Vagina (tissue), 2 donors: Measurements from ENCODE around the gene ZNF12. TPM values are rescaled to one million over a fixed set of nuclear protein-coding genes. Genes with fewer than 3 reads are reported as not detected.
A peak's percentile ranks its signal among the peaks of the same experiment; 100 is the strongest.
"Not testable (repeated sequence)": the region's sequence is repeated elsewhere in the genome, so short reads cannot be mapped to it uniquely, and the experiment has no call there.

ENCODE experiments used
- DNase-seq, 2 donors: peaks; one replicate each; pipeline ENCODE4 v3.0.0-alpha.2; 2017; ENCODE audit errors: extremely low spot score in 2 of 2
- H3K27ac ChIP-seq: fragments of 200-600 bp; sonication (generic); one replicate; pipeline ENCODE4 v1.5.1; 2019
- H3K27me3 ChIP-seq: fragments of 200-600 bp; sonication (generic); one replicate; pipeline ENCODE4 v1.5.1; 2019
- H3K36me3 ChIP-seq, 2 donors: fragments of 200-600 bp; sonication (generic); one replicate each; pipeline ENCODE4 v1.5.1; 2017 to 2019
- H3K4me1 ChIP-seq: fragments of 200-600 bp; sonication (generic); one replicate; pipeline ENCODE4 v1.5.1; 2019
- H3K4me3 ChIP-seq, 2 donors: fragments of 200-600 bp; sonication (generic); 1 replicate in 1 of 2; 2 replicates in 1 of 2; pipeline ENCODE4 v1.5.1; 2016 to 2019
- H3K9me3 ChIP-seq: fragments of 200-600 bp; sonication (generic); one replicate; pipeline ENCODE4 v1.5.1; 2019
- POLR2A ChIP-seq, 2 donors: fragments of 450-650 bp; IDR thresholded peaks; one replicate each; pipeline ENCODE4 v1.6.1; 2017; ENCODE audit warnings: antibody characterized with exemption in 2 of 2, mild to moderate bottlenecking in 2 of 2, moderate library complexity in 2 of 2
- POLR2AphosphoS5 ChIP-seq, 2 donors: sonication (generic); formaldehyde crosslinking; IDR thresholded peaks; one replicate each; pipeline ENCODE4 v1.9.0; 2017; ENCODE audit warnings: antibody characterized with exemption in 2 of 2, mild to moderate bottlenecking in 2 of 2, low read depth in 1 of 2; ENCODE audit not compliant: insufficient read depth in 1 of 2
- intact Hi-C: fragments of 100-400 bp; cut with DNase I; formaldehyde crosslinking; loops from one replicate; pipeline ENCODE4 v1.15.1; 2023
- total RNA-seq: library from RNA; depleted of rRNA; stranded (reverse); fragments of >200 nt; gene quantifications from one replicate; pipeline ENCODE4 v1.2.3, GENCODE V29; 2016
- TF ChIP-seq, protein P1 (sequence below), 3 experiments: fragments of 450-650 bp in 2 of 3; fragments of 200-600 bp in 1 of 3; sonication (generic) in 1 of 3; IDR thresholded peaks; one replicate each; pipeline ENCODE4 v1.5.1; 2017 to 2019; ENCODE audit warnings: antibody characterized with exemption in 3 of 3, mild to moderate bottlenecking in 2 of 3, moderate library complexity in 2 of 3

The ZNF12 gene
- total RNA-seq, 1 donor from 2014 or later: 49.8 TPM

DNA sequence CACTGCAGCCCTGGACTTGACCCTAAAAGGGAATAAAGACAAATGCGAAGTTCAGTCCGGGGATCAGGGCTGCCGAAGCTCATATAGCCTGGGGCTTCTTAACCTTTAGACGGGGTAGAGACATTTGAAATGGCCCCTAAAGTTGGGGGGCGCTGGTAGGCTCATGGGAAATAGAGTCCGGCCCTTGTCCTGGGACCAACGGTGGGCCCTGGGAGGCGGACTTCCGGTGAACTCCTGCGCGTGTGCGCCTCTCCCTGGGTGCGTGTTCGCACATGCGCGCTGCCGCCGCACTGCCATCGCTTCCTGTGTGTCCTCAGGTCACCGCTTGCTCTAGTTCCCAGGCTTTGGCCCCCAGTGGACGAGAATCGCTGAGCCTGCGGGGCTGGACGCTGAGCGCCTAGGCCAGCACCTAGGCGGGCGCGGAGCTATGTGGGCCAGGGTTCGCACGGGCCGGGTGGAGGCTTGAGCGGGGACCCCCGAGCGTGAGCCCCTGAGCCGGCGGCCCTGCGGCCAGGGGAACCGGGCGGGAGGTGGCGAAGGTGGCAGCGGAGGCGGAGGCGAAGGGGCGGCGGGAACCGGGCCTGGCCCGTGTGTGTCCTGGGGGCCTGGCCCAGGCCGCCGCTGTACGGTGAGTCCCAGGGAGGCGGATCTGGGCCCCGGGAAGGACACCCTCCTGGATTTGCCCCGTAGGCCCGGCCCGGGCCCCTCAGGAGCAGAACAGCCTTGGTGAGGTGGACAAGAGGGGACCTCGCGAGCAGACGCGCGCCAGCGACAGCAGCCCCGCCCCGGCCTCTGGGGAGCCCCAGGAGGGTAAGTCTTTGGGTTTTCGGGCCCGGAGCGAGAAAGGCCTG lies 23.0 kb upstream of the ZNF12 start:
- Histone ChIP-seq H3K4me1 (peaks cover 21% of the 10 kb centered on the region), H3K36me3 (peaks cover 0 to 26% of the 10 kb centered on the region in 2 donors), H3K27me3 (no peaks in the 10 kb centered on the region), H3K27ac (peak overlapping the region; percentile 83), H3K4me3 (peak overlapping the region; percentile 80 to 83), H3K9me3 (no peaks in the 10 kb centered on the region)
- DNase-seq: peak in 1 of 2 donors; percentile 91
- TF ChIP-seq POLR2A (IDR thresholded peaks at IDR 0.05): peak in 1 of 2 donors; percentile 6
- TF ChIP-seq POLR2AphosphoS5 (IDR thresholded peaks at IDR 0.05; ENCODE audit: insufficient read depth in 1 of 2, low read depth in 1 of 2): peak; percentile 76 to 78
- TF ChIP-seq, protein P1, sequence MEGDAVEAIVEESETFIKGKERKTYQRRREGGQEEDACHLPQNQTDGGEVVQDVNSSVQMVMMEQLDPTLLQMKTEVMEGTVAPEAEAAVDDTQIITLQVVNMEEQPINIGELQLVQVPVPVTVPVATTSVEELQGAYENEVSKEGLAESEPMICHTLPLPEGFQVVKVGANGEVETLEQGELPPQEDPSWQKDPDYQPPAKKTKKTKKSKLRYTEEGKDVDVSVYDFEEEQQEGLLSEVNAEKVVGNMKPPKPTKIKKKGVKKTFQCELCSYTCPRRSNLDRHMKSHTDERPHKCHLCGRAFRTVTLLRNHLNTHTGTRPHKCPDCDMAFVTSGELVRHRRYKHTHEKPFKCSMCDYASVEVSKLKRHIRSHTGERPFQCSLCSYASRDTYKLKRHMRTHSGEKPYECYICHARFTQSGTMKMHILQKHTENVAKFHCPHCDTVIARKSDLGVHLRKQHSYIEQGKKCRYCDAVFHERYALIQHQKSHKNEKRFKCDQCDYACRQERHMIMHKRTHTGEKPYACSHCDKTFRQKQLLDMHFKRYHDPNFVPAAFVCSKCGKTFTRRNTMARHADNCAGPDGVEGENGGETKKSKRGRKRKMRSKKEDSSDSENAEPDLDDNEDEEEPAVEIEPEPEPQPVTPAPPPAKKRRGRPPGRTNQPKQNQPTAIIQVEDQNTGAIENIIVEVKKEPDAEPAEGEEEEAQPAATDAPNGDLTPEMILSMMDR (IDR thresholded peaks at IDR 0.05): no peak
- intact Hi-C loops: no loop called here

GRCh38 chr7:6728893-6729491 lies 22.2 kb upstream of the ZNF12 start:
- H3K4me3 ChIP-seq: peak overlapping the region; percentile 80 to 83
- H3K27me3 ChIP-seq, H3K9me3 ChIP-seq, intact Hi-C loops, DNase-seq: not testable (repeated sequence)
- H3K36me3 ChIP-seq: peaks cover 0 to 21% of the 10 kb centered on the region in 2 donors
- H3K4me1 ChIP-seq: peaks cover 21% of the 10 kb centered on the region
- peak overlapping the region; percentile 83 for H3K27ac ChIP-seq

- Histone ChIP-seq H3K4me3 (no peak overlapping the region), H3K36me3 (peaks cover 0 to 9% of the 10 kb centered on the region in 2 donors), H3K9me3 (no peaks in the 10 kb centered on the region), H3K4me1 (peaks cover 21% of the 10 kb centered on the region), H3K27ac (no peak overlapping the region), H3K27me3 (no peaks in the 10 kb centered on the region)
- intact Hi-C loops: no loop called here
- DNase-seq: no peak
- no peak for TF ChIP-seq POLR2AphosphoS5 (IDR thresholded peaks at IDR 0.05; ENCODE audit: insufficient read depth in 1 of 2, low read depth in 1 of 2)
- no peak for TF ChIP-seq POLR2A (IDR thresholded peaks at IDR 0.05)
- TF ChIP-seq, protein P1 (IDR thresholded peaks at IDR 0.05): no peak
Measured at GRCh38 chr7:6727663-6728062, 20.9 kb upstream of the ZNF12 start.

DNA sequence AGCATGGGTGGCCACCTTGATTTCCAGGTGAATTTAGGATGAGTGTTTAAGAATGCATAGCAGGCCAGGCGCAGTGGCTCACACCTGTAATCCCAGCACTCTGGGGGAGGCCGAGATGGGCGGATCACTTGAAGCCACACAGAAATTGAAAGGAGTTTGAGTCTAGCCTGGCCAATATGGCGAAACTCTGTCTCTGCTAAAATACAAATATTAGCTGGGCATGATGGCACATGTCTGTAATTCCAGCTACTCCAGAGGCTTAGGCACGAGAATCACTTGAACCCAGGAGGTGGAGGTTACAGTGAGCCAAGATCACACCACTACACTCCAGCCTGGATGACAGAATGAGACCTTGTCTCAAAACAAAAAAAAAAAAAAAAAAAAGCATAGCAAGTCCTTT lies 19.6 kb upstream of the ZNF12 start:
- H3K4me3 ChIP-seq, intact Hi-C loops, H3K9me3 ChIP-seq, H3K27ac ChIP-seq, H3K36me3 ChIP-seq, H3K27me3 ChIP-seq, DNase-seq: not testable (repeated sequence)
- H3K4me1 ChIP-seq: peaks cover 20% of the 10 kb centered on the region

- DNase-seq: no peak
- Histone ChIP-seq H3K27ac (no peak overlapping the region), H3K36me3 (no peaks in the 10 kb centered on the region), H3K27me3 (no peaks in the 10 kb centered on the region), H3K4me3 (no peak overlapping the region), H3K4me1 (peaks cover 8% of the 10 kb centered on the region), H3K9me3 (no peaks in the 10 kb centered on the region)
- TF ChIP-seq POLR2A (IDR thresholded peaks at IDR 0.05) (no peak), POLR2AphosphoS5 (IDR thresholded peaks at IDR 0.05; ENCODE audit: insufficient read depth in 1 of 2, low read depth in 1 of 2) (no peak)
- TF ChIP-seq, protein P1 (IDR thresholded peaks at IDR 0.05): no peak
- intact Hi-C loops: no loop called here
Measured at GRCh38 chr7:6725003-6725402, 18.3 kb upstream of the ZNF12 start.

GRCh38 chr7:6724351-6724750 lies 17.6 kb upstream of the ZNF12 start:
- intact Hi-C loops, H3K4me1 ChIP-seq, DNase-seq, H3K27me3 ChIP-seq, H3K4me3 ChIP-seq, H3K9me3 ChIP-seq, H3K36me3 ChIP-seq, H3K27ac ChIP-seq: not testable (repeated sequence)
